HG03175 (cell line): ENCODE results near the gene LTA4H.

Experiments used
- ATAC-seq: cut with Tn5 transposase; IDR thresholded peaks from one replicate; pipeline ENCODE4 v1.9.1; 2021; ENCODE audit warnings: mild to moderate bottlenecking, moderate library complexity; ENCODE audit not compliant: unreplicated experiment

Gene LTA4H

GRCh38 chr12:96060041-96060440 is 24.7 kb upstream of the LTA4H start:
- ATAC-seq, result no peak

GRCh38 chr12:96057986-96058553 is 22.7 kb upstream of the LTA4H start:
- no peak for ATAC-seq

GRCh38 chr12:96056646-96057455 is 21.5 kb upstream of the LTA4H start:
- no peak for ATAC-seq

- ATAC-seq, result no peak
Observed at GRCh38 chr12:96054244-96054610, 18.8 kb upstream of the LTA4H start.

GRCh38 chr12:96053476-96054243 is 18.3 kb upstream of the LTA4H start:
- no peak for ATAC-seq

- no peak for ATAC-seq
Observed at GRCh38 chr12:96051756-96052485, 16.5 kb upstream of the LTA4H start.

GRCh38 chr12:96050139-96050538 is 14.8 kb upstream of the LTA4H start:
- ATAC-seq, result no peak

GRCh38 chr12:96049101-96049500 is 13.7 kb upstream of the LTA4H start:
- no peak for ATAC-seq

- ATAC-seq, result no peak
Observed at GRCh38 chr12:96048393-96048969, 13.1 kb upstream of the LTA4H start.

- peak; percentile 79 for ATAC-seq
Observed at GRCh38 chr12:96047229-96048211, 12.1 kb upstream of the LTA4H start.

- no peak for ATAC-seq
Observed at GRCh38 chr12:96046543-96047228, 11.3 kb upstream of the LTA4H start.

- no peak for ATAC-seq
Observed at GRCh38 chr12:96045566-96045965, 10.2 kb upstream of the LTA4H start.

- no peak for ATAC-seq
Observed at GRCh38 chr12:96044943-96045290, 9.5 kb upstream of the LTA4H start.

- no peak for ATAC-seq
Observed at GRCh38 chr12:96044017-96044942, 8.9 kb upstream of the LTA4H start.

- ATAC-seq, result no peak
Observed at GRCh38 chr12:96041181-96041580, 5.8 kb upstream of the LTA4H start.

GRCh38 chr12:96040305-96041133 is 5.1 kb upstream of the LTA4H start:
- no peak for ATAC-seq

- no peak for ATAC-seq
Observed at GRCh38 chr12:96039516-96039915, 4.1 kb upstream of the LTA4H start.
